HG03558 (cell line): ENCODE measurements around the gene RNASE7.

Experiments
- ATAC-seq: cut with Tn5 transposase; IDR thresholded peaks from one replicate; pipeline ENCODE4 v1.9.1; 2021; ENCODE audit warnings: moderate number of reproducible peaks; ENCODE audit not compliant: unreplicated experiment; ENCODE audit errors: extremely low read depth

RNASE7 gene

DNA sequence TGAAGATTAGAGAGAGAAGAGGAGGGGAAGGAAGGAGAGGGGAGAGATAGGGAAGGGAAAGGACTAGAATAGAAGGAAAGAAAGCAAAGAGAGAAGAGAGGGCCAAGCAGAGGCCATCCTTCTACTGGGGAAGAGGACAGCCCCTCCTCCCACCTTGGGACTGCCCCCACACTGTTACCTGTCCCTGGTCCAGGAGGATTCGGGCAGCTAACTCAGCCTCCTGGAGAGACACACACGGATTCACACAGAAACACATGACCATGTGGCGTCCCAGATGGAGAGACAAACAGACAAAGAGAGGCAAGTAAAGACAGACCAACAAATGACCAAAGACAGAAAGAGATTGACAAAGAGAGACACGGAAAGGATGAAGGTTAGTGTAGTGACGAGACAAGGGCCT, 19.5 kb upstream of the RNASE7 start:
- no peak for ATAC-seq

DNA sequence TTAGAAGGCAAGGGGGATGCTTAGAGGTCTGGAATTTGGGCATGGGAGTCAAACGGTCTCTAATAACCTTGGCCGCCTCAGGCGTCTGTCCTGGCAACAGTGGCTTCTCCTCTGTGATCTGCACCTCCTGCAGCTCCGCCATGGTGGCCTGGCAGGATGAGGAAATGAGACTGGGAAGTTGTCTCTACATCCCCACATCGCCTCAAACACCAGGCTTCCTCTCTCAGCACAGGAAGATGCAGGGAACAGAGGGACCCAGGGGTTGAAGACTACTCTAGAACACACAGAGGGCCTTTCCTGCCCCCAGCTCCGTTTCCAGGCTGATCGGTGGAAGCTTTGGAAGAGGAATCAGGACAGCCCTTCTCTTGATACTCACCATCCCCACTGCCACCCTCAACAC, 19.0 kb upstream of the RNASE7 start:
- ATAC-seq: no peak

DNA sequence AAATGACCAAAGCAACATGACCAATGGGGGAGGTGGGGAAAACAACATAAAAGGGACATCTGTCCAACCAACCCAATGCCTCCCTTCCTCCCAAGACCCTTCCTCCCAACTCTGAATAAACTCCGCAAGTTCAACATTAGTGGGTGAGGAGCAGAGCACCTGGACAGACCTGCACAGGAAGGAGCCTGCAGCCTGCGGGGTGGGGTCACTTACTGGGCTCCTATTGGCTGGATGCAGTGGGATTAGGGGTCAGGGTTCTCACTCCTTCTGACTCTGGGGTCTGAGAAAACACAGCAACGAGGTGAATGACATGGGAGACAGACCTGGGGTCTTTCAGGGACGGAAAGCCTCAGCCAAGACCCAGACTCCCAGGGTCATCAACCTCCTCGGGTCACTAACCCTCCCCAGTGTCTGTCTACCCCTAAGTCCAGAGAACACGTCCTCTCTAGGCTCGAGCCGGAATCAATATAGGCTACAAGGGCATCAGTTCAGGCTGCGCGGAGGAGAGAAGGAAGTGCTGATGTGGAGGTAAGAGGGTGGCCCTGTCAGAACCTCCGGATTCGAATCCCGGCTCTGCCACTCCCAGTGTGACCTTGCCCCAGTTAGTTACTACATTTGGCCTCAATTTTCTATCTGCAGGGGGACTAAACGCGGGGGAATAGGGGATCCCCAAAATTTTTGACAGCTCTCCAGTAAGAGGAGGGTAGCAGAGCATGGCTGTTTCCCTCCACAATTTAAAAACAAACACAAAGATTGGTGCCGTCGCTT, 18.2 kb upstream of the RNASE7 start:
- no peak for ATAC-seq

DNA sequence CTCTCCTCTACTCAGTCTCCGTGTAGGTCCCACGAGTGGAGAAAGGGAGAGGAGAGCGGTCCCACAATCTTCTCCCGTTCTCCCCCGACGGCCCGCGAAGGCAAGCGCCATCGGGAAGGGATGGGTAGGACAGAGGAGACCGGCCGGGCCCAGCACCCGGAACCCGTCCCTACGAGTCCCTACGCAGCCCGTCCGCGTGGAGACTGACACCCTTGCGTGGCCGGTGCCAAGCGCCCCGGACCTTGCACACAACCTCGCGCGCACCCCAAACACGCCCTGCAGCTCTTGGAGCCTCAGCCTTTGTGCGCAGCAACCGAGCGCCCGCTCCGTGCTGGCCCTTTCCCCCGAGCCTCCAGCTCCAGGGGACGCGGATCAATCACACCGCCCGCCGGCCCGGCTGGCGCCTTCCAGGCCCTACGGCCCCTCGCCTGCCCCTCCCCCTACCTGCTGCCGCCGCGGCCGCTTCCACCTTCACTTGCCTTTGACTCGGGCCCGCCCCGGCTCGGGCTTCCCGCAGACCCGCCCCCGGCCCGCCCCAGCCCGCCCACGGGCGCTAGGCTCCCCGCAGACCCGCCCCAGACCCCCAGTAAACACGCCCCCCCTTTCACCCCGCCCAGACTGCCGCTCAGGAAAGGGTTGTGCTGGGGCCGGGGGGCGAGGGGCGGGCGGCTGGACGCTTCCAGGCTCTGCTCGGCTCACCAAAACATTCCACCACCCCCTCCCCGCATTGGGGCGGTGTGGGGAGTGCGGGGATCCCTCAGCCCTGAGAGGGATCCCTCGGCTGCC, 17.4 kb upstream of the RNASE7 start, which contains the start of gene NDRG2:
TSS of gene NDRG2 (minus strand) at position 477 of the 786 bp plus-strand sequence. CDS start 1,746 bp downstream, outside the sequence.
- ATAC-seq: no peak

DNA sequence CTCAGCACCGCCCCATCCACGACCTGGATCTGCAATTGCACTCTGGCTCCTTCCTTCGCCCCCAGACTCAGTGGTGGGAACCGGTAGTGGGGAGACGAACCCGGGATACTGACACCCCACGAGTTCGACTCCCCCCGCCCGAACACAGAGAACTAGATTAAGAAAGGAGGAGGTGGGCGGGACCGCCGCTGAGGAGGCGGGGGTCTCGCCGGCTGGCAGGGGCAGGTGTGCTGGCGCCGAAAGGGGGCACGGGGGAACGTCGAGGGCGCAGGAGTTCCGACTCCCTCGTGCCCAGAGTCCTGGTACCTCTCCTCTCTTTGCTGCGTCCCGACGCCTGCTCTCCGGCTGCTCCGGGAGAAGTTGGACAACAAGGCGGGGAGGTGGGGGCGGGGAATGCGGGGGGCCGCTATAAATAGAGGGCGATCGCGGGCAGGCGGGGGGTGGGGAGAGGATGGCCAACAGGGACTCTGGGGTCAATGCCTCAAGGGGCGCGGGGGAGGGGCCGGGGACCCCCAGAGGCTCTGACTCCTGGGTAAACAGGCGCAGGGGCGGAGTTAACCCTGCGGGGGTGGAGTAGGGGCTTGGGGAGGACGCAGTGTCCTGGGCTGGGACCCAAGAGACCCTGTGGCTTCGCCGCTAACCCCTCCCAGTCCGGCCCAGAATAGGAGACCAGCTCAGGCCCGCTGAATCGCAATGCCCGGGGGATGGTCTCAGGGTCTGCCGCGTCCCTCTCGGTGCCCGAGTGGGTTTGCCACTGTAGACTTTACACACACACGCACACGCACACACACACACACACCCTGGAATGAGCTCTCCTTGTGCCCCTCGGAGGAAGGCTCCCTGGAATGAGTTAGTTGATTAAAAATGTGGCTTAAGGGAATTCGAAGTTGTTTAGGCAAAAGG, 16.5 kb upstream of the RNASE7 start:
- ATAC-seq: no peak

DNA sequence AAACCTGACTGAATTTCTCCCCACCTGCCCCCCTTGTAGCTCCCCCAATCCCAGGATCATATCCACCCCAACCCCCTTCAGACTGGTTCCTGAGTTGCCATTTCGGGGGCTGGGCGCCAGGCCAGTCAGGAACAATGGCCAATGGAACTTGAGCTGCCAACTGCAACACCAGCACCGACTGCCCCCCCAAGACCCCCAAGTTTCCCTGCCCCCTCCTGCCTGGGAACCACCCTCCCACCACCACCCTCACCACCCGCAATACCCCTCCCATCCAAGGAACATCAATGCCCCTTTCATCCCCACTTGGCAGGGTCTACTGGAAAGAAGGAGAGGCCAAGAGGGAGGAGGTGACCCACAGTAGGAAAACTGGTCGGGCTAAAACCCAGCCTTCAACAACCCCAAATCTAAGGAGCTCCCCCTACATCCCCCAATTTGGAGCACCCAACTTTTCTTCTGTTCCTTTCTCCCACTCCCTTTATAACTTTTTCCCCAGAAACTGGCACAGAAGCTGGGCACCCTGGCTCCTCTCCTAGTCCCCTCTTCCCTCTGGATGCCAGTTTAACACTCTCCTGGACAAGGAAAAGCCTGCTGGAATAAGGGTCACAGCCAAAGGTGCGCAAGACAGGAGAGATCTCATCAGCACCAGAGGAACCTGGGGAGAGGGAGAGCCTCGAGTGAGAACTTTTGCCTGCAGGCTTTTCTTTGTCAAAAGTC, 15.7 kb upstream of the RNASE7 start:
- no peak for ATAC-seq

DNA sequence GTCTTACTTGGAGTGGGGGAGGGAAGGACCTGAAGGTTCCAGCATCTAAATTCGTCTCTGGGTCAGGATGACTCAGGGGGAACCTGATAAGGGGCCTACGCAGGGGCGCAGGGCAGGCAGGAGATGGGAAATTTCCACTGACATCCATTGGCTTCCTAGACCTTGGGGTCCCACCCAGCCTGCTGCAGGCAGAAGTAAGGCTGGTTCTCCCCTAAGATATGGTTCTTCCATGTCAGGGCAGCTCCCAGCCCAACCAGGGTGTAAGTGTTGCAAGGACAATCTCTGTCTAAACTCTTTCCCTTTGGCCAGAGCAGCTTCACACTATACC, 15.2 kb upstream of the RNASE7 start:
- ATAC-seq: no peak

DNA sequence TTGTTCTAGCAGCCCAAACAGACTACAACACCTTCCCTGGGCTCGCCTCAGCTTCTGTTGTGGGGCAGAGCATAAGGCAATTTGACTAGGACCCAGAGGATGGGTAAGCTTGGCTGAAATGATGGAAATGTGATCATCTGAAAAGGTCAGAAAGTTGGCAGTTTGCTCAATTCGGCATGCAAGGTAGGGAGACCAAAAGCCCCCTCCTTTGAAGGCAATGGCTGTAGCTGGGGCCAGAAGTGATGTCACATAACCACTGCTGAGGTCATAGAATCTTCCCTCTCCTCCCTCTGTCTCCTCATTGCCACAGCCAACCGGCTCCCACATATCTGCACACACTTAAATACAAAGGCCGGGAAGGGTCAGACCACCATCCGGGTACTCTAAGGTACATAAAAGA, 12.2 kb upstream of the RNASE7 start, which contains the start of gene TPPP2:
TSS of gene TPPP2 (plus strand) at position 301 of the 400 bp plus-strand sequence. CDS start 365 bp downstream, outside the sequence.
- no peak for ATAC-seq

DNA sequence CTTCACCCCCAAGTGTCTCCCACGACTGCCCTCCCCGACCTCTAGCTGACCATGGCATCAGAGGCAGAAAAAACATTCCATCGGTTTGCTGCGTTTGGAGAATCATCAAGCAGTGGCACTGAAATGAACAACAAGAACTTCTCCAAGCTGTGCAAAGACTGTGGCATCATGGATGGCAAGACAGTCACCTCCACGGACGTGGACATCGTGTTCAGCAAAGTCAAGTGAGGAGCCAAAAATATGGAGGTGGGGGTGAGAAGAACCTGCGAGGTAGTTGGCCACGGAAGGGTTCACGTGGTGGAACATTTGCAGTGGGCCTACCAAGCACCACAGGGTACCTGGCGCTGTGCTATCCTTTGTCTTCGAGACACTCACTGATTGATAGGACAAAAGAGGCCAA, 11.6 kb upstream of the RNASE7 start:
- ATAC-seq: no peak

DNA sequence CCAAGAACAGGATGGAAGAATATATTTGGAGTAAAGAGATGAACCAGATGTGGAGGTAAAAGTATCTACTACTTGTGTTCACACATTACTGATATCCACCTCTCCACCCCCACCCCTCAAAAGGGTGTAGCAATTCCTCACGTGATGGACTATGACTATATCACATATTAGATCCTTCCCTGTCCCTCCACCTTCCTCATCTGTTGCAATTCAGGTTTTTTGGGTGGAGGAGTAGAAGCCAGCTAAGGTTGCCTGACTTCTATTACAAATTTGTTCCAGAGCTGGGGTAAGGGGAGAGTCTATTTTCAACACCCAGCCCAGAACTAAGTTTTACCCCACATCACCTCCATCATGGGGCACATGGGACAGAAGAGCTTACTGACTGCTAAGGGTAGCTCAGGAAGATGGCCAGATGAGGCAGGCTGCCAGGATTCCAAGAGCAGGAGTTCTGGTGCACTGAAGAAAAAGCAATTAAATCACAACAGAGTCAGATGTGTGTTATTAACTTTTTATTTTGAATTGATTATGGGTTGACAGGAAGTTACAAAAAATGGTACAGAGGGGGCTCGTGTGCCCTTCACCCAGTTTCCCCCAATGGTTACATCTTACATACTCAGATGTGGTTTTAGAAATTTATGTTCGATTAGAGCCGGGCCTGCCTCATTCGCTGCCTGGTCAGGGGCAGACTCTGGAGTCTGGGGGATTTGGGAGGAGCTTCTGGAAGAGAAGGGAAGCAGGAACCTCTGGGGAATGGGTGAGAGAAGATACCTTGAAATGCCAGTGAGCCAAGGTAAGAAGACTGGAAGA, 9.6 kb upstream of the RNASE7 start:
- ATAC-seq: no peak

DNA sequence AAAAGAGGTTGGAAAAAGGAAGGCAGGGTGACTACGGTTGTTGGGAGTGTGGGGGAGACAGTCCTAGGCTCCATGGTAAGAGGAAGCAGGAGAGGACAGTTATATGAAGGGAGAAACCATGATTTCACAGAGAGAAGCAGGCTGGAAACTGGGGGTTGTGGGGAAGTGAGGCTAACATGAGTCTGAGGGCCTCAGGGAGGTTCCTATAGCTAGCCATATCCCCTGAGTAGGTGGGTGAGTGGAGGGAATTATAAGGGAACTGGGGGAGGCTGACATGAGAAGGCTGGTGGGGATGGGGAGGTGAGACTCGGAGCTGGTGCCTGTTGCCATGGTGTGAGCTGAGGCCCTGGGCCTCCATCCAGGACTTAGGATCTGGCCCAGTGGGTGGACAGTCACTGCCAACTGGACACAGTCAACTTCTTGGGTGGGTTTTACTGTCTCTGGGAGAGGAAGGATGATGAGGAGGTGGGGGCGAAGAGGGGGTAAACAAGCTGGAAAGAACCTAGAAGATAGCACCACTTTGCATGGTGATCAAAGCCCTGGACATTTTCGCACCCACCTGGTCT, 8.9 kb upstream of the RNASE7 start:
- no peak for ATAC-seq

DNA sequence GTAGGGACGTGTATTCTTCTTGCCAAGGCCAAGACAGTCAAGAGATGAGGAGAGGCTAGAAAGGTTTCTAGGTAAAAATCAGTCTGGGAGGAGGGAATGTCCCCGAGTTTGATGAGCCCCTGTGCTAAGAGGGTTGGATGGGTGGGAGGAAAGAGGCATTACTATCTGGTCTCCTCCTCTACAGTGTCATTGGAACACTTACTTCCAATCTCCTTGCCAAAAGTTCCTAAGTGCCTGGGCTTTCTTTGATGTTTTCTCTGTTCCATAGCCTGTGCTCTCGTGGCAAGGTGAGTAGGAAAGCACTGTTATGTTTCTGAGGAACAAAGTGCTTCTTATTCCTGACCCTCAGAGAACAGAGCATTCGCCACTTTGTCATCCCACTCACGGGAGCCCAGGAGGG, 7.5 kb upstream of the RNASE7 start, which contains the start of gene RNASE13:
TSS of gene RNASE13 (minus strand) at position 101 of the 400 bp plus-strand sequence. CDS start 519 bp downstream, outside the sequence.
- no peak for ATAC-seq

DNA sequence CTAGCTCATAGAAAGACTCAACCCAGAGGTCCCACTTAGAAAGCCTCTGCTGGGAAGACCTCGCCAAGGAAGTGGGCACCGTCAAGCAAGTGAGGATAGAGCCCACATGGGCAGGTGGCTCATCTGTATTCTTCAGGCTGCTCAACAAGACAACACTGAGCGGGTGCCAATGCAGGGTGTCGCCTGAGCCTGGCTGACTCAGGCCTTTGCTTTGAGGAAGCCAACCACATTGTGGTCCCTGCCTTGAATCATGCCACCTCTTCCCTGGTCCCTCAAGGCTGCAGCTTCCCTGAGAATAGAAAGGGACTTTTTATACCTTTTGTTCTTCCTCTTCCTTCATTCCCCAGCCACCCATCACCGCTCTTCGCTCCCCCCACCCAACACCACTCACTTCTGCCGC, 5.4 kb upstream of the RNASE7 start:
- ATAC-seq: no peak

DNA sequence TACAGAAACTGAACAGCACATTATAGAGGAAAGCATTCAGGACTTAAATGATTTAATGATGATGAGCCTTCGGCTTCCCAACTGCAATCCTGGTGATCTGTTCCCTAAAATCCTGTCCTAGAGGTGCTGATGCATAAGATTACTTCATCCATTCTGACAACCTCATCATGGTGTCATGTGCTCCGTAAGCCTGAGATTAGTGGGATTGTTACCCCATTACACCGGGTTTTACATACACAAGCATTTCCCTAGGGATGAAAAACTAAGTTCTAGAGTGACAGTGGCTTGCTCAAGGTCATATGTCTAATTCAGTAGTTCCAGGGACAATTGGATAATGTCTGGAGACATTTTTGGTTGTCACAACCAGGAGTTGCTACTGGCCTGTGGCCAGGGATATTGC, 5.0 kb upstream of the RNASE7 start:
- ATAC-seq: no peak

DNA sequence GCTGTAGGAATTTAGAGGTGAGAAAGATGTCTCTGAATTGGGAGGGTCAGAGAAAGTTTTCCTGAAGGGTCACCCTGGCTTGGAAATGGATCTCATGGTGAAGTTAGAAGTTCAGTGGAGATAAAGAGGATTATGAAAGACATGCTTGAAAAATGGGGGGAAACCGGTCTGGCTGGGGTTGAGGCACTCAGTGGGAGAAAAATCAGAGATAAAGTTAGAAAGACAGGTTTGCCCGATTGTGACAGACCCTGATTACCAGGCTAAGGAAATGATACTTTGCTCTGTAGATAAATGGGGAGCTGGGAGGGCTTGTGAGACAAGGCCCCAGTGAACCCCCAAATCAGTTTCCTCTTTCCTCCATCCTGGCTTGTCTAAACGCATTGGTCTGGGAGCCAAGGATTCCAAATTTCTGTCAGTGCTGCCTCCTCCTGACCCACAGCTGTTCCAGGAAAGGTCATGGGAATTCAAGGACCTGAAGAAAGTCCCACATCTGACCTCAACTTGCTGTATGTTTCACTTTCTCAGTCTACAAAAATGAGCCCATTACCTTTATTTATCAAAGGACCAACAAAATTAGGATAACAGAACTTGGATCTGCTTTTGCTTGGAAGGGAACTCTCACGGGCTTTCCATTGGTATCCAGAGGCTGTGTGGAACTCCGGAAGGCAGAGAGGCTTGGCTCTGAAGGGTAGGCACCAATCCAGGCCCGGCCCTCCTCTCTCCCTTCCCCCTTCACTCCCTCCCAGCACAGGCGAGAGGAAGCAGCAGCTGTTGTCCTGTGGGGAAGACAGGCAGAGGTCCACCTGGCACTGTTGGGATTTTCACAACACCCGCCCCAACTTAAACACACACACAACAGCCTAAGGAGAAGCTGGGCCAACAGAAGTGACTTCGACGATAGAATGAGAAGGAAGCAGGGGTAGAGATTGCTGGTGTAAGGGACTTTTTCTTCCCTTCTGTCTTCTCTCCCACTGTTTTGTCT, 3.4 kb upstream of the RNASE7 start:
- no peak for ATAC-seq

DNA sequence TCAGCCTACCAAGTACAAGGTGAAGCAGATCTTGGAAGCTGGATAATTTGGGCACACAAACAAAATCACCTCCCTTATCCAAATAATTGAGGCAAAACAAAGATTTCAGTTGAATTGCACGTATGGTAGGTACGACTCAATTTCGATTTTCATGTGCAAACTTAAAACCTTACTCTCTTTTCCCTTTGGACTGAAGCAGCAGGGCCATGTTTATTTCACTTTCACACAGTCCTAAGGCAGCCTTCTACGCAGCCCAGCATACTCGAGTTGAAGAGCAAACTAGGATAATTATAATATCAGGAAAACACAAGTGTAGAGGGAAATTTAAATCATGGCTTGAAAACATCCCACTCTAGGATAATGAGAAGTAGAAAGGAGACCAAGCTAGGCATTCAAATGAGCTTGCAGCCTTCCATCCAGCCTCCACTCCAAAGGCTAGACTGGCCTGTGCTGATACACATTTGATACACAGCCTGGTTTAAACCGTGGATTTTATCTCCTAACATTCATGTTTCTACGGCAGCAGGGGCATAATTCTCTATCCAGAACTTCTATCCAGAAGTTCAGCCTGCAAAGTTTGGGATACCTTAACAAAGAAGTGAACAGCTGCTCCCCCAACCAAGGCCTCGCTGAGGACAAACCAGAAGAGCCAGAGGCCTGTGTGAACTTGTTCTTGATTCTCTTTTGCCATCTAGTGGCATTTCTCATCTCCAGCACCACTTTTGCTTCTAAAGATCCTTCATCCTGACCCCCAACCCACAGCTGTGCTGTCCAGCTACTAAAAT, 2.4 kb upstream of the RNASE7 start:
- ATAC-seq: no peak
